Body of pancreas (tissue), 4 donors: ENCODE data around the gene TBPL2. TPM values are rescaled to one million over a fixed set of nuclear protein-coding genes. Genes with fewer than 3 reads are reported as not detected.

Experiments used
- ATAC-seq: fragments of 150-250 bp; one replicate; pipeline ENCODE4 v1.9.1; 2016
- DNase-seq, 4 donors: peaks; one replicate each; pipeline ENCODE4 v3.0.0-alpha.2; 2019
- H3K27ac ChIP-seq, 4 donors: fragments of 200-600 bp; sonication (generic); 1 replicate in 3 of 4; 2 replicates in 1 of 4; pipeline versions ENCODE4 v1.5.1 to v1.6.1; 2016 to 2019; ENCODE audit warnings: mild to moderate bottlenecking in 1 of 4, mixed read lengths in 1 of 4, moderate library complexity in 1 of 4
- H3K27me3 ChIP-seq, 2 donors: fragments of 200-600 bp; sonication (generic); one replicate each; pipeline ENCODE4 v1.6.0; 2016; ENCODE audit warnings: mild to moderate bottlenecking in 1 of 2
- H3K36me3 ChIP-seq, 2 donors: fragments of 200-600 bp; sonication (generic); replicated peaks in 1 of 2; 2 replicates each; pipeline ENCODE4 v1.5.1; 2016; ENCODE audit warnings: low read depth in 2 of 2; ENCODE audit not compliant: insufficient read depth in 1 of 2
- H3K4me1 ChIP-seq: fragments of 200-600 bp; sonication (generic); one replicate; pipeline ENCODE4 v1.6.0; 2016
- H3K4me3 ChIP-seq, 2 donors: fragments of 200-600 bp; sonication (generic); 1 replicate in 1 of 2; 2 replicates in 1 of 2; pipeline ENCODE4 v1.5.1; 2016 to 2019
- H3K9me3 ChIP-seq, 3 donors: fragments of 200-600 bp; sonication (generic); 1 replicate in 2 of 3; 2 replicates in 1 of 3; pipeline ENCODE4 v1.5.1; 2016
- CTCF ChIP-seq, 7 experiments: fragments of 450-650 bp in 4 of 7; fragments of 200-600 bp in 3 of 7; sonication (generic) in 3 of 7; IDR thresholded peaks; one replicate each; pipeline ENCODE4 v1.5.1; 2016 to 2019; ENCODE audit warnings: antibody characterized with exemption in 7 of 7
- POLR2A ChIP-seq, 3 donors: fragments of 450-650 bp; IDR thresholded peaks; one replicate each; pipeline ENCODE4 v1.6.1; 2016; ENCODE audit warnings: antibody characterized with exemption in 3 of 3, mild to moderate bottlenecking in 2 of 3
- WGBS, 2 donors: methylation state at CpG; one replicate each; pipeline ENCODE4 v1.1.5; 2017; 5-methylcytosine and 5-hydroxymethylcytosine counted together
- intact Hi-C: fragments of 100-400 bp; cut with DNase I; formaldehyde crosslinking; loops from one replicate; pipeline ENCODE4 v1.15.1; 2023
- total RNA-seq, 2 donors: library from RNA; depleted of rRNA; stranded (reverse); fragments of >200 nt; gene quantifications; one replicate each; pipeline ENCODE4 v1.1.0, GENCODE V29; 2016

TBPL2 gene
- total RNA-seq, 2 donors from 2014 or later: not detected

- Histone ChIP-seq H3K4me3 (no peak overlapping the region), H3K27ac (peak overlapping the region in 1 of 4 donors; percentile 12), H3K4me1 (peaks cover 32% of the 10 kb centered on the region), H3K27me3 (no peaks in the 10 kb centered on the region), H3K36me3 (no peaks in the 10 kb centered on the region), H3K9me3 (no peaks in the 10 kb centered on the region)
- WGBS, 2 donors: 11 to 21% methylated on average over 13 of the region's 13 CpGs
- intact Hi-C loops: no loop called here
- no peak for TF ChIP-seq CTCF (IDR thresholded peaks at IDR 0.05)
- TF ChIP-seq POLR2A (IDR thresholded peaks at IDR 0.05): no peak
- peak; percentile 27 for ATAC-seq
- DNase-seq: peak; percentile 27 to 57 (median 50)
Measured at GRCh38 chr14:55454264-55455002, 14.0 kb upstream of the TBPL2 start.

GRCh38 chr14:55451950-55452349 is 11.5 kb upstream of the TBPL2 start:
- H3K9me3 ChIP-seq: no peaks in the 10 kb centered on the region
- no peaks in the 10 kb centered on the region for H3K36me3 ChIP-seq
- no peak for DNase-seq
- 49 to 76% methylated on average over 2 of the region's 2 CpGs for WGBS, 2 donors
- ATAC-seq: no peak
- no peak for TF ChIP-seq POLR2A (IDR thresholded peaks at IDR 0.05)
- TF ChIP-seq CTCF (IDR thresholded peaks at IDR 0.05): no peak
- H3K4me1 ChIP-seq: peaks cover 32% of the 10 kb centered on the region
- H3K27me3 ChIP-seq: no peaks in the 10 kb centered on the region
- H3K4me3 ChIP-seq: no peak overlapping the region
- intact Hi-C loops: no loop called here
- H3K27ac ChIP-seq: no peak overlapping the region

- no peak overlapping the region for H3K27ac ChIP-seq
- intact Hi-C loops: no loop called here
- H3K36me3 ChIP-seq: no peaks in the 10 kb centered on the region
- no peaks in the 10 kb centered on the region for H3K9me3 ChIP-seq
- WGBS, 2 donors: 32 to 43% methylated on average over 4 of the region's 4 CpGs
- ATAC-seq (peak; percentile 58), DNase-seq (no peak)
- H3K27me3 ChIP-seq: no peaks in the 10 kb centered on the region
- no peak overlapping the region for H3K4me3 ChIP-seq
- TF ChIP-seq POLR2A (IDR thresholded peaks at IDR 0.05) (no peak), CTCF (IDR thresholded peaks at IDR 0.05) (no peak)
- peaks cover 32% of the 10 kb centered on the region for H3K4me1 ChIP-seq
Measured at GRCh38 chr14:55451398-55451797, 11.0 kb upstream of the TBPL2 start.

- ATAC-seq (no peak), DNase-seq (no peak)
- no peak overlapping the region for H3K4me3 ChIP-seq
- intact Hi-C loops: no loop called here
- no peak for TF ChIP-seq POLR2A (IDR thresholded peaks at IDR 0.05)
- no peak for TF ChIP-seq CTCF (IDR thresholded peaks at IDR 0.05)
- H3K9me3 ChIP-seq: no peaks in the 10 kb centered on the region
- H3K27me3 ChIP-seq: no peaks in the 10 kb centered on the region
- H3K4me1 ChIP-seq: peaks cover 32% of the 10 kb centered on the region
- H3K36me3 ChIP-seq: no peaks in the 10 kb centered on the region
- H3K27ac ChIP-seq: no peak overlapping the region
Measured at GRCh38 chr14:55450987-55451386, 10.6 kb upstream of the TBPL2 start.

- ATAC-seq (no peak), DNase-seq (no peak)
- 64 to 73% methylated on average over 3 of the region's 3 CpGs for WGBS, 2 donors
- intact Hi-C loops: no loop called here
- no peak for TF ChIP-seq POLR2A (IDR thresholded peaks at IDR 0.05)
- TF ChIP-seq CTCF (IDR thresholded peaks at IDR 0.05): no peak
- H3K27ac ChIP-seq: no peak overlapping the region
- H3K9me3 ChIP-seq: no peaks in the 10 kb centered on the region
- H3K27me3 ChIP-seq: no peaks in the 10 kb centered on the region
- H3K36me3 ChIP-seq: no peaks in the 10 kb centered on the region
- peaks cover 32% of the 10 kb centered on the region for H3K4me1 ChIP-seq
- H3K4me3 ChIP-seq: no peak overlapping the region
Measured at GRCh38 chr14:55450539-55450938, 10.1 kb upstream of the TBPL2 start.
